ENCODE measurements around the gene ZNF81. TPM values are rescaled to one million over a fixed set of nuclear protein-coding genes. Genes with fewer than 3 reads are reported as not detected.
"Not testable (repeated sequence)": the region's sequence is repeated elsewhere in the genome, so short reads cannot be mapped to it uniquely, and the experiment has no call there.

The ZNF81 gene
- total RNA-seq, 1 donor from 2014 or later = 19.4 TPM

DNA sequence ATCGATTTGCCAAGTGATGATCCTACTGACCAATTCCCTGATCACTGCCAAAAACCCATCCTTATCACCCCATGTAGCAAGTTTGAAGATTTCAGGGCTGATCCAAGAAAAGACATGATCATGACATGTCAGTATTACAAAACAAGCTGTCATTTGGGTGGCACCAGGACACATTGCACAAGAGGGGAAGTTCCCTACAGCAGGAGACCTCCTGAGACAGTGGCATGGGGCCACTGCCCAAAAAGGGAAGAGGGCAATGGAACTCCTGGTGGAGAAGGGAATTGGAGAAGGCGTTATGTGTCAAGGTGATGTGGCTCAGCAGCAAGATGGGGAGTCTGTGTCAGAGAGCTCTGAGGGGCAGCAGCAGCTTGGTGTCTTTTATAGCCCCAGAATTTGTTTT, 123.7 kb downstream of the ZNF81 start:
- no peaks in the 10 kb centered on the region for H3K9me3 Mint-ChIP-seq (ENCODE audit: unreplicated experiment)
- no peaks in the 10 kb centered on the region for H3K27me3 Mint-ChIP-seq (ENCODE audit: unreplicated experiment)
- H3K27ac Mint-ChIP-seq (ENCODE audit: unreplicated experiment) = no peak overlapping the region
- no peak overlapping the region for H3K4me3 Mint-ChIP-seq (ENCODE audit: unreplicated experiment)
- TF ChIP-seq, protein P1, sequence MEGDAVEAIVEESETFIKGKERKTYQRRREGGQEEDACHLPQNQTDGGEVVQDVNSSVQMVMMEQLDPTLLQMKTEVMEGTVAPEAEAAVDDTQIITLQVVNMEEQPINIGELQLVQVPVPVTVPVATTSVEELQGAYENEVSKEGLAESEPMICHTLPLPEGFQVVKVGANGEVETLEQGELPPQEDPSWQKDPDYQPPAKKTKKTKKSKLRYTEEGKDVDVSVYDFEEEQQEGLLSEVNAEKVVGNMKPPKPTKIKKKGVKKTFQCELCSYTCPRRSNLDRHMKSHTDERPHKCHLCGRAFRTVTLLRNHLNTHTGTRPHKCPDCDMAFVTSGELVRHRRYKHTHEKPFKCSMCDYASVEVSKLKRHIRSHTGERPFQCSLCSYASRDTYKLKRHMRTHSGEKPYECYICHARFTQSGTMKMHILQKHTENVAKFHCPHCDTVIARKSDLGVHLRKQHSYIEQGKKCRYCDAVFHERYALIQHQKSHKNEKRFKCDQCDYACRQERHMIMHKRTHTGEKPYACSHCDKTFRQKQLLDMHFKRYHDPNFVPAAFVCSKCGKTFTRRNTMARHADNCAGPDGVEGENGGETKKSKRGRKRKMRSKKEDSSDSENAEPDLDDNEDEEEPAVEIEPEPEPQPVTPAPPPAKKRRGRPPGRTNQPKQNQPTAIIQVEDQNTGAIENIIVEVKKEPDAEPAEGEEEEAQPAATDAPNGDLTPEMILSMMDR (IDR thresholded peaks at IDR 0.05; ENCODE audit: partially characterized antibody, unreplicated experiment) = no peak
- H3K4me1 Mint-ChIP-seq (ENCODE audit: low read depth, unreplicated experiment) = no peaks in the 10 kb centered on the region
- no peak for DNase-seq
- H3K36me3 Mint-ChIP-seq (ENCODE audit: unreplicated experiment) = no peaks in the 10 kb centered on the region

DNA sequence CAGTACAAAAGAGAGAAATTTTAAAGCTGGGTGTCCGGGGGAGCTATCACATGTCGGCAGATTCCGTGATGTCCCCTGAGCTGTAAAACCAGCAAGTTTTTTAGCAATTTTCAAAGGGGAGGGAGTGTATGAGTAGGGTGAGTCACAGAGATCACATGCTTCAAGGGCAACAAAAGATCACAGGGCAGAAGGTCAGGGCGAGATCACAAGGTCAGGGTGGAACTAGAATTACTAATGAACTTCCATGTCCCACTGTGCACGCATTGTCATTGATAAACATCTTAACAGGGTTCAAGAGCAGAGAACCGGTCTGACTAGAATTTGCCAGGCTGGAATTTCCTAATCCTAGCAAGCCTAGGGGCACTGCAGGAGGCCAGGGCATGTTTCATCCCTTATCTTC, 125.1 kb downstream of the ZNF81 start:
- H3K36me3 Mint-ChIP-seq (ENCODE audit: unreplicated experiment); DNase-seq; H3K27me3 Mint-ChIP-seq (ENCODE audit: unreplicated experiment); H3K4me3 Mint-ChIP-seq (ENCODE audit: unreplicated experiment); H3K9me3 Mint-ChIP-seq (ENCODE audit: unreplicated experiment); H3K4me1 Mint-ChIP-seq (ENCODE audit: low read depth, unreplicated experiment); H3K27ac Mint-ChIP-seq (ENCODE audit: unreplicated experiment): not testable (repeated sequence)

DNA sequence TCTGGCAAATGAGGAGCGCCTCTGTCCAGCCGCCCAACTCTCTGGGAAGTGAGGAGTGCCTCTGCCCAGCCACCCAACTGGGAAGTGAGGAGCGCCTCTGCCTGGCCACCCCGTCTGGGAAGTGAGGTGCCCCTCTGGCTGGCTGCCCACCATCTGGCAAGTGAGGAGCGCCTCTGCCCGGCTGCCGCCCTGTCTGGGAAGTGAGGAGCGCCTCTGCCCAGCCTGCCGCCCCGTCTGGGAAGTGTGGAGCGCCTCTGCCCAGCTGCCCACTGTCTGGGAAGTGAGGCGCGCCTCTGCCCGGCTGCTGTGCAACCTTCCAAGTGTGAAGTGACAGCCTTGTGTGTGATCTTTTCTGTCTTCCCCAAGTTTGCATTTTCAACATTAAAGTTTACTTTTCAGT, 128.8 kb downstream of the ZNF81 start:
- H3K27me3 Mint-ChIP-seq (ENCODE audit: unreplicated experiment); H3K4me3 Mint-ChIP-seq (ENCODE audit: unreplicated experiment); H3K27ac Mint-ChIP-seq (ENCODE audit: unreplicated experiment); DNase-seq; H3K4me1 Mint-ChIP-seq (ENCODE audit: low read depth, unreplicated experiment); H3K9me3 Mint-ChIP-seq (ENCODE audit: unreplicated experiment): not testable (repeated sequence)
- H3K36me3 Mint-ChIP-seq (ENCODE audit: unreplicated experiment) = peaks cover 15% of the 10 kb centered on the region

Other genes with a start within 250 kb of the ZNF81 start
- 34.2 TPM for gene SYN1, start 217.0 kb upstream of the ZNF81 start, total RNA-seq (ENCODE audit: unreplicated experiment)
- 0.49 TPM for gene CFP, start 207.0 kb upstream of the ZNF81 start, total RNA-seq (ENCODE audit: unreplicated experiment)
- gene ELK1, start 186.3 kb upstream of the ZNF81 start, total RNA-seq (ENCODE audit: unreplicated experiment) = 11.9 TPM
- 64.3 TPM for gene UXT, start 177.7 kb upstream of the ZNF81 start, total RNA-seq (ENCODE audit: unreplicated experiment)
- 7.8 TPM for gene ZNF182, start 167.1 kb downstream of the ZNF81 start, total RNA-seq (ENCODE audit: unreplicated experiment)
- not detected for gene SPACA5, start 170.1 kb downstream of the ZNF81 start, total RNA-seq (ENCODE audit: unreplicated experiment)
- gene ZNF630, start 234.7 kb downstream of the ZNF81 start, total RNA-seq (ENCODE audit: unreplicated experiment) = 2.8 TPM

Measured in glutamatergic neuron (in vitro differentiated cells).